HepG2 (cell line): Measurements from ENCODE around the gene ZCCHC24. TPM values are rescaled to one million over a fixed set of nuclear protein-coding genes. Genes with fewer than 3 reads are reported as not detected.

Experiments
- ATAC-seq: fragments of 200-7000 bp; cut with Tn5 transposase; 3 replicates; pipeline ENCODE4 v1.9.1; 2020; ENCODE audit warnings: mild to moderate bottlenecking, moderate library complexity
- BruUV-seq: library from RNA; stranded (reverse); fragments of 400-500 nt; replicated peaks from 2 replicates; lab custom pipeline; 2021; lab: Mats Ljungman, UMichigan
- CTCF ChIA-PET: fragments of 300-600 bp; formaldehyde crosslinking; extraction: SDS; loops from one replicate; lab custom pipeline; 2021; ENCODE audit warnings: low total read pairs, inconsistent platforms, low intra/inter-chr PET ratio; lab: Yijun Ruan, JAX
- POLR2A ChIA-PET: fragments of 350-600 bp; sonication (Branson Sonifier 250); formaldehyde crosslinking; loops from one replicate; lab custom pipeline; 2020; ENCODE audit warnings: antibody characterized with exemption, inconsistent platforms; lab: Yijun Ruan, JAX
- DNase-seq: peaks from one replicate; pipeline ENCODE4 v3.0.0-alpha.2; 2015; ENCODE audit warnings: low spot score
- FAIRE-seq: peaks from 3 replicates; lab custom pipeline; 2011; peaks lifted over from hg19 to GRCh38; lab: Jason Lieb, UNC
- H2AFZ ChIP-seq: one replicate; pipeline ENCODE4 v1.6.1; 2011; ENCODE audit warnings: low read length, inconsistent platforms
- H3K27ac ChIP-seq: fragments of 300-600 bp; 3 replicates; pipeline ENCODE4 v1.8.0; 2011; ENCODE audit warnings: mixed run types, mild to moderate bottlenecking, mixed read lengths, low read length, inconsistent platforms; ENCODE audit not compliant: insufficient read depth; ENCODE audit errors: extremely low read length
- H3K27me3 ChIP-seq, 2 experiments: fragments of 200-600 bp in 1 of 2; 2 replicates in 1 of 2; 3 replicates in 1 of 2; pipeline versions ENCODE4 v1.6.0 to v1.8.0; 2011; ENCODE audit warnings: low read length in 2 of 2, mild to moderate bottlenecking in 2 of 2, moderate library complexity in 2 of 2, inconsistent platforms in 1 of 2; ENCODE audit not compliant: insufficient read depth in 2 of 2, control insufficient read depth in 1 of 2
- H3K36me3 ChIP-seq, 2 experiments: fragments of 200-600 bp in 1 of 2; replicated peaks in 1 of 2; 2 replicates in 1 of 2; 3 replicates in 1 of 2; pipeline versions ENCODE4 v1.5.1 to v1.8.0; 2011; ENCODE audit warnings: low read length in 2 of 2, inconsistent platforms in 1 of 2; ENCODE audit not compliant: insufficient read depth in 2 of 2, control insufficient read depth in 1 of 2
- H3K4me1 ChIP-seq: 2 replicates; pipeline ENCODE4 v1.5.1; 2012; ENCODE audit warnings: low read length, inconsistent platforms; ENCODE audit not compliant: insufficient read depth
- H3K4me2 ChIP-seq: 2 replicates; pipeline ENCODE4 v1.6.0; 2011; ENCODE audit warnings: low read depth, low read length, inconsistent platforms
- H3K4me3 ChIP-seq, 3 experiments: fragments of 200-600 bp in 1 of 3; sonication (generic), shearing (Covaris generic) in 1 of 3; replicated peaks in 1 of 3; 2 replicates each; pipeline ENCODE4 v1.5.1; 2011 to 2016; ENCODE audit warnings: low read length in 3 of 3, inconsistent platforms in 2 of 3, low read depth in 2 of 3, mild to moderate bottlenecking in 2 of 3, control low read depth in 1 of 3, mixed read lengths in 1 of 3; ENCODE audit not compliant: insufficient read depth in 1 of 3
- H3K79me2 ChIP-seq: one replicate; pipeline ENCODE4 v1.6.1; 2011; ENCODE audit warnings: low read length, inconsistent platforms; ENCODE audit not compliant: insufficient read depth
- H3K9ac ChIP-seq: 2 replicates; pipeline ENCODE4 v1.6.0; 2011; ENCODE audit warnings: mild to moderate bottlenecking, low read depth, low read length, inconsistent platforms; ENCODE audit not compliant: insufficient read depth
- H3K9me3 ChIP-seq: 2 replicates; pipeline ENCODE4 v1.5.1; 2012; ENCODE audit warnings: mild to moderate bottlenecking, low read length
- H4K20me1 ChIP-seq: 2 replicates; pipeline ENCODE4 v1.6.0; 2011; ENCODE audit warnings: inconsistent platforms, mild to moderate bottlenecking, low read length, moderate library complexity; ENCODE audit not compliant: insufficient read depth
- BHLHE40 ChIP-seq: IDR thresholded peaks from 2 replicates; pipeline ENCODE4 v1.6.1; 2011; ENCODE audit warnings: low read length, improper control_type of control experiment
- CBX5 ChIP-seq: sonication (generic); formaldehyde crosslinking; IDR thresholded peaks from 2 replicates; pipeline ENCODE4 v1.4.0; 2020; ENCODE audit warnings: missing genetic modification reagents, borderline replicate concordance
- ETV5 ChIP-seq: IDR thresholded peaks from 2 replicates; pipeline ENCODE4 v1.6.1; 2018; ENCODE audit warnings: missing biosample characterization, missing genetic modification reagents, inconsistent platforms, borderline replicate concordance
- EZH2 ChIP-seq: conservative IDR thresholded peaks from 2 replicates; pipeline ENCODE4 v1.6.1; 2012; ENCODE audit warnings: mild to moderate bottlenecking, low read depth, low read length, moderate library complexity
- GABPB1 ChIP-seq: IDR thresholded peaks from 2 replicates; pipeline ENCODE4 v1.6.1; 2016; ENCODE audit warnings: mild to moderate bottlenecking, missing genetic modification reagents, moderate library complexity, missing compliant biosample characterization
- HNRNPK ChIP-seq: fragments of 200-400 bp; formaldehyde crosslinking; IDR thresholded peaks from 2 replicates; pipeline ENCODE4 v1.6.1; 2018; ENCODE audit warnings: low read length, low read depth, moderate library complexity, mild to moderate bottlenecking; ENCODE audit not compliant: poor library complexity, severe bottlenecking
- HNRNPL ChIP-seq: fragments of 200-400 bp; formaldehyde crosslinking; IDR thresholded peaks from 2 replicates; pipeline ENCODE4 v1.6.1; 2017; ENCODE audit warnings: mild to moderate bottlenecking, low read depth, low read length
- KMT2A ChIP-seq: sonication (generic); formaldehyde crosslinking; IDR thresholded peaks from 2 replicates; pipeline ENCODE4 v1.4.0; 2020; ENCODE audit warnings: missing genetic modification reagents
- LCORL ChIP-seq, 2 experiments: fragments of 450-650 bp in 1 of 2; sonication (generic) in 1 of 2; formaldehyde crosslinking in 1 of 2; IDR thresholded peaks; 2 replicates each; pipeline versions ENCODE4 v1.5.0 to v1.6.1; 2017 to 2020; ENCODE audit warnings: antibody characterized with exemption in 1 of 2, missing genetic modification reagents in 1 of 2
- NFE2L1 ChIP-seq: sonication (generic); formaldehyde crosslinking; IDR thresholded peaks from 2 replicates; pipeline ENCODE4 v1.4.0; 2020; ENCODE audit warnings: missing genetic modification reagents, mild to moderate bottlenecking, borderline replicate concordance
- RFXANK ChIP-seq: IDR thresholded peaks from 2 replicates; pipeline ENCODE4 v1.6.1; 2016
- SOX13 ChIP-seq, 3 experiments: fragments of 450-650 bp in 1 of 3; sonication (generic) in 1 of 3; formaldehyde crosslinking in 1 of 3; IDR thresholded peaks in 2 of 3; conservative IDR thresholded peaks in 1 of 3; 2 replicates each; pipeline versions ENCODE4 v1.5.0 to v1.6.1; 2016 to 2020; ENCODE audit warnings: antibody characterized with exemption in 1 of 3, mild to moderate bottlenecking in 1 of 3, missing compliant biosample characterization in 1 of 3, missing genetic modification reagents in 1 of 3, moderate library complexity in 1 of 3
- SOX5 ChIP-seq: IDR thresholded peaks from 2 replicates; pipeline ENCODE4 v1.6.1; 2016; ENCODE audit warnings: borderline replicate concordance
- ZFP90 ChIP-seq: sonication (generic); formaldehyde crosslinking; IDR thresholded peaks from 2 replicates; pipeline ENCODE4 v1.8.0; 2022; ENCODE audit warnings: missing genetic modification reagents, mild to moderate bottlenecking, inconsistent platforms, borderline replicate concordance
- ZFX ChIP-seq: sonication (generic); formaldehyde crosslinking; IDR thresholded peaks from 2 replicates; pipeline ENCODE4 v1.4.0; 2020; ENCODE audit warnings: mild to moderate bottlenecking, low read depth, missing genetic modification reagents, moderate library complexity
- ZNF263 ChIP-seq: sonication (generic); formaldehyde crosslinking; IDR thresholded peaks from 2 replicates; pipeline ENCODE4 v1.4.0; 2020; ENCODE audit warnings: missing genetic modification reagents
- ZNF605 ChIP-seq: sonication (generic); formaldehyde crosslinking; IDR thresholded peaks from 2 replicates; pipeline ENCODE4 v1.8.0; 2022; ENCODE audit warnings: mild to moderate bottlenecking, missing genetic modification reagents
- ZNF782 ChIP-seq: sonication (generic); formaldehyde crosslinking; IDR thresholded peaks from 2 replicates; pipeline ENCODE4 v1.4.0; 2020; ENCODE audit warnings: missing genetic modification reagents, mild to moderate bottlenecking, borderline replicate concordance
- ZSCAN29 ChIP-seq: sonication (generic); formaldehyde crosslinking; conservative IDR thresholded peaks from 2 replicates; pipeline ENCODE4 v1.4.0; 2020; ENCODE audit warnings: mild to moderate bottlenecking, missing genetic modification reagents
- WGBS: methylation state at CpG from one replicate; pipeline ENCODE4 v1.1.6; 2017; ENCODE audit warnings: low lambda C conversion rate; 5-methylcytosine and 5-hydroxymethylcytosine counted together
- in situ Hi-C: cut with HindIII; loops from 2 replicates; pipeline ENCODE4 v1.10.0; 2017; ENCODE audit warnings: low pct_unique_long_range_greater_than_20kb; ENCODE audit not compliant: extremely low pct_ligation_motif_present
- intact Hi-C: fragments of 100-400 bp; cut with micrococcal nuclease; formaldehyde crosslinking; loops from one replicate; pipeline ENCODE4 v1.10.0; 2022; ENCODE audit not compliant: unreplicated experiment
- polyA plus RNA-seq, 8 experiments: library from polyadenylated mRNA; depleted of rRNA in 3 of 8; stranded (reverse) in 7 of 8; unstranded in 1 of 8; fragments of >200 nt; fragmentation: Illumina TruSeq in 4 of 8; extraction: Trizol in 4 of 8; gene quantifications; 2 replicates each; pipeline versions ENCODE4 v1.2.1 to v1.2.3, GENCODE V29; 2011 to 2016; ENCODE audit warnings: low read depth in 4 of 8, missing spikeins in 1 of 8, mixed read lengths in 1 of 8; ENCODE audit not compliant: insufficient read depth in 1 of 8
- total RNA-seq, 5 experiments: library from RNA; depleted of rRNA; stranded (reverse); fragments of >200 nt; fragmentation: Illumina TruSeq; extraction: Trizol; gene quantifications; 2 replicates each; pipeline ENCODE4 v1.2.3, GENCODE V29; 2016; ENCODE audit warnings: low read depth in 1 of 5
- TF ChIP-seq, protein P1 (sequence below): sonication (generic); formaldehyde crosslinking; IDR thresholded peaks from 2 replicates; pipeline ENCODE4 v1.5.1; 2020; ENCODE audit warnings: missing genetic modification reagents, mild to moderate bottlenecking, borderline replicate concordance
- TF ChIP-seq, protein P2 (sequence below): sonication (generic); formaldehyde crosslinking; IDR thresholded peaks from 2 replicates; pipeline ENCODE4 v1.8.1; 2023; ENCODE audit warnings: mild to moderate bottlenecking, inconsistent platforms, moderate library complexity, missing genetic modification reagents, borderline replicate concordance

ZCCHC24 gene
- total and polyA plus RNA-seq, 2 of the 13 experiments (the other 11 are each of a cell fraction or from before 2014, with no cell fraction given) = 3.1 to 7.9 TPM

GRCh38 chr10:79403441-79404230 lies 41.8 kb downstream of the ZCCHC24 start:
- no peaks in the 10 kb centered on the region for H4K20me1 ChIP-seq
- peak overlapping the region; percentile 39 to 65 (median 48) for H3K4me3 ChIP-seq
- in situ Hi-C loops (no loop called here), intact Hi-C loops (loop anchor here (2.0 to 5.0 kb wide), 2 partner anchors 21 to 44 kb away; partner anchors contain the start of gene ZCCHC24)
- 14% methylated on average over 12 of the region's 23 CpGs for WGBS
- H3K4me1 ChIP-seq = peaks cover 77% of the 10 kb centered on the region
- H3K27ac ChIP-seq = peak overlapping the region; percentile 27
- FAIRE-seq = peak; percentile 76
- H3K27me3 ChIP-seq = no peaks in the 10 kb centered on the region
- no peaks in the 10 kb centered on the region for H3K79me2 ChIP-seq
- H3K9me3 ChIP-seq = no peaks in the 10 kb centered on the region
- no peaks in the 10 kb centered on the region for H3K36me3 ChIP-seq
- POLR2A ChIA-PET = no interaction called here
- peak; percentile 87 for DNase-seq
- H3K4me2 ChIP-seq = peak overlapping the region; percentile 84
- CTCF ChIA-PET = no interaction called here
- no TSS peak for BruUV-seq
- peak overlapping the region; percentile 57 for H3K9ac ChIP-seq
- no peak overlapping the region for H2AFZ ChIP-seq
- ATAC-seq = peak; percentile 64
- TF ChIP-seq NFE2L1 (CRISPR knock-in tag) = no peak
- TF ChIP-seq CBX5 (CRISPR knock-in tag) = no peak
- TF ChIP-seq KMT2A (CRISPR knock-in tag) = no peak
- TF ChIP-seq ZNF605 (CRISPR knock-in tag) = peak; percentile 62; the same call in 1 of the 2 replicates
- TF ChIP-seq HNRNPK = peak; percentile 38
- no peak for TF ChIP-seq ZNF782 (CRISPR knock-in tag)
- no peak for TF ChIP-seq ZSCAN29 (CRISPR knock-in tag)
- TF ChIP-seq SOX5 (CRISPR knock-in tag) = peak; percentile 40; the same call in 1 of the 2 replicates
- TF ChIP-seq EZH2 = no peak
- TF ChIP-seq ETV5 (CRISPR knock-in tag) = peak; percentile 22; the same call in 1 of the 2 replicates
- peak; percentile 50; the same call in 1 of the 2 replicates for TF ChIP-seq GABPB1 (CRISPR knock-in tag)
- 0 out of 2 replicates have a peak, but pooled peaks have one; percentile 22 for TF ChIP-seq ZFP90 (CRISPR knock-in tag)
- no peak for TF ChIP-seq BHLHE40
- peak; percentile 67 for TF ChIP-seq ZNF263 (CRISPR knock-in tag)
- TF ChIP-seq RFXANK (CRISPR knock-in tag) = no peak
- TF ChIP-seq, protein P1, sequence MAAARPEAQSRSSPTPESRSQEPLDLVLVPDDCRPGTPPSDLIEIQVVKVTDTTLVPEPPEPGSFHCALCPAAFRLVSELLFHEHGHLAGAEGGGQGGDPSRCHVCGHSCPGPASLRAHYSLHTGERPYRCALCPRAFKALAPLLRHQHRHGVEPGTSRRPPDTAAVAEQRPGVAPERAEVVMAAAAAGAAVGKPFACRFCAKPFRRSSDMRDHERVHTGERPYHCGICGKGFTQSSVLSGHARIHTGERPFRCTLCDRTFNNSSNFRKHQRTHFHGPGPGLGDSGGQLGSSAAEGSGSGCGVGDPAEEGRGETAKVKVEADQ (CRISPR knock-in tag) = 0 out of 2 replicates have a peak, but pooled peaks have one; percentile 39
- TF ChIP-seq, protein P2, sequence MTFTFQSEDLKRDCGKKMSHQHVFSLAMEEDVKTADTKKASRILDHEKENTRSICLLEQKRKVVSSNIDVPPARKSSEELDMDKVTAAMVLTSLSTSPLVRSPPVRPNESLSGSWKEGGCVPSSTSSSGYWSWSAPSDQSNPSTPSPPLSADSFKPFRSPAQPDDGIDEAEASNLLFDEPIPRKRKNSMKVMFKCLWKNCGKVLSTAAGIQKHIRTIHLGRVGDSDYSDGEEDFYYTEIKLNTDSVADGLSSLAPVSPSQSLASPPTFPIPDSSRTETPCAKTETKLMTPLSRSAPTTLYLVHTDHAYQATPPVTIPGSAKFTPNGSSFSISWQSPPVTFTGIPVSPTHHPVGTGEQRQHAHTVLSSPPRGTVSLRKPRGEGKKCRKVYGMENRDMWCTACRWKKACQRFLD (CRISPR knock-in tag) = 0 out of 2 replicates have a peak, but pooled peaks have one; percentile 33
- TF ChIP-seq HNRNPL = 0 out of 2 replicates have a peak, but pooled peaks have one; percentile 43
- TF ChIP-seq ZFX (CRISPR knock-in tag) = peak; percentile 77
- no peak for TF ChIP-seq SOX13 (IDR thresholded peaks at IDR 0.05)
- TF ChIP-seq SOX13 (CRISPR knock-in tag; conservative IDR thresholded peaks at IDR 0.05 in 1 of 2, IDR thresholded peaks at IDR 0.05 in 1 of 2) = peak in 1 of 2 experiments; percentile 57; a peak in 1 of 4 replicates
- no peak for TF ChIP-seq LCORL (IDR thresholded peaks at IDR 0.05)
- peak; percentile 38; the same call in 1 of the 2 replicates for TF ChIP-seq LCORL (CRISPR knock-in tag; IDR thresholded peaks at IDR 0.05)
